A673 (cell line): ENCODE data around the gene NAB2. TPM values are rescaled to one million over a fixed set of nuclear protein-coding genes. Genes with fewer than 3 reads are reported as not detected.

Experiments
- BruUV-seq: library from RNA; stranded (reverse); fragments of 400-500 nt; replicated peaks from 2 replicates; lab custom pipeline; 2021; lab: Mats Ljungman, UMichigan
- CTCF ChIA-PET: fragments of 300-600 bp; sonication (Branson Sonifier 250); formaldehyde crosslinking; loops from one replicate; lab custom pipeline; 2022; ENCODE audit warnings: antibody characterized with exemption; lab: Charles Lee
- POLR2A ChIA-PET: fragments of 300-600 bp; sonication (Branson Sonifier 250); formaldehyde crosslinking; loops from one replicate; lab custom pipeline; 2022; ENCODE audit warnings: antibody characterized with exemption; ENCODE audit not compliant: low non-redundant PET; lab: Charles Lee
- DNase-seq: peaks from one replicate; pipeline ENCODE4 v3.0.0-alpha.2; 2015; ENCODE audit warnings: low spot score
- H3K27ac ChIP-seq: fragments of 200-600 bp; sonication (generic); 2 replicates; pipeline ENCODE4 v1.5.1; 2016; ENCODE audit warnings: mixed run types, low read depth, mild to moderate bottlenecking, mixed read lengths, antibody characterized with exemption, low read length; ENCODE audit not compliant: poor library complexity, severe bottlenecking
- H3K27me3 ChIP-seq: fragments of 200-600 bp; sonication (generic); replicated peaks from 2 replicates; pipeline ENCODE4 v1.6.1; 2017; ENCODE audit warnings: mixed run types, low read depth, mild to moderate bottlenecking, mixed read lengths, antibody characterized with exemption, low read length; ENCODE audit not compliant: insufficient read depth, poor library complexity
- H3K36me3 ChIP-seq: fragments of 200-600 bp; sonication (generic); 2 replicates; pipeline ENCODE4 v1.6.1; 2016; ENCODE audit warnings: mixed run types, mild to moderate bottlenecking, mixed read lengths, antibody characterized with exemption, low read length; ENCODE audit not compliant: insufficient read depth, poor library complexity, severe bottlenecking
- H3K4me1 ChIP-seq: fragments of 200-600 bp; sonication (generic); 2 replicates; pipeline ENCODE4 v1.6.1; 2017; ENCODE audit warnings: mixed run types, mild to moderate bottlenecking, mixed read lengths, antibody characterized with exemption, low read length; ENCODE audit not compliant: insufficient read depth, poor library complexity, severe bottlenecking
- H3K4me3 ChIP-seq: fragments of 200-600 bp; sonication (generic); 2 replicates; pipeline ENCODE4 v1.5.1; 2016; ENCODE audit warnings: low read depth, mixed run types, mild to moderate bottlenecking, mixed read lengths, low read length; ENCODE audit not compliant: poor library complexity, severe bottlenecking
- H3K9me3 ChIP-seq: fragments of 200-600 bp; sonication (generic); 2 replicates; pipeline ENCODE4 v1.6.1; 2016; ENCODE audit warnings: mixed run types, low read depth, mild to moderate bottlenecking, mixed read lengths, antibody characterized with exemption, low read length; ENCODE audit not compliant: poor library complexity, severe bottlenecking
- CTCF ChIP-seq: fragments of 300-800, 200-600 bp; sonication (generic); conservative IDR thresholded peaks from 2 replicates; pipeline ENCODE4 v1.5.1; 2017; ENCODE audit warnings: low read depth, mild to moderate bottlenecking, antibody characterized with exemption, low read length, moderate library complexity, mixed read lengths
- EZH2 ChIP-seq: fragments of 200-600 bp; sonication (generic); IDR thresholded peaks from 2 replicates; pipeline ENCODE4 v1.6.1; 2017; ENCODE audit warnings: borderline replicate concordance, low read depth, mild to moderate bottlenecking, mixed read lengths, antibody characterized with exemption, low read length; ENCODE audit not compliant: poor library complexity, severe bottlenecking
- intact Hi-C: fragments of 100-400 bp; cut with micrococcal nuclease; formaldehyde crosslinking; loops from one replicate; pipeline ENCODE4 v1.10.0; 2022; ENCODE audit not compliant: unreplicated experiment
- total RNA-seq: library from RNA; stranded (reverse); gene quantifications from 2 replicates; pipeline ENCODE4 v1.2.3, GENCODE V29; 2021

NAB2 gene
- total RNA-seq, 1 experiment from 2014 or later = 61.8 TPM

DNA sequence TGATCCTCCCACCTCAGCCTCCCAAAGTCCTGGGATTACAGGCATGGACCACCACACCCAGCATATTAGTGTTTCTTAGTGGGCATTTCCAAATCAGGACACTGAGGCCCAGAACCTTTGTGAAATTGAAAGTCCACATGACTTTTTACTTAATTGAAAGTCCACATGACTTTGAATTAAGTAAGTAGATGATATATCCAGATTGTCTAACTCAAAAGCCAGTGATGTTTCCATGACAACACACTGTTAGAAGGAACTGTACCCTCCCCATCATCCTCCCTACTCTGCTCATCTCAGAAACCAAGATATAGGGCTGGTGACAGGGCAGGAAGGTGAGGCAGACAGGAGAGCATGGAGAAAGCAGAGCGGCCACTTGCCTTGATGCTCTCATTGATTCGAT lies 46.2 kb upstream of the NAB2 start:
- ChIA-PET POLR2A (no interaction called here), CTCF (no interaction called here)
- no peaks in the 10 kb centered on the region for H3K9me3 ChIP-seq
- intact Hi-C loops = no loop called here
- no peak overlapping the region for H3K4me3 ChIP-seq
- DNase-seq = no peak
- H3K36me3 ChIP-seq = no peaks in the 10 kb centered on the region
- TF ChIP-seq CTCF = no peak
- TF ChIP-seq EZH2 = no peak
- BruUV-seq = no TSS peak
- H3K4me1 ChIP-seq = no peaks in the 10 kb centered on the region
- H3K27ac ChIP-seq = no peak overlapping the region
- no peaks in the 10 kb centered on the region for H3K27me3 ChIP-seq

- Histone ChIP-seq H3K9me3 (no peaks in the 10 kb centered on the region), H3K4me1 (no peaks in the 10 kb centered on the region), H3K27me3 (no peaks in the 10 kb centered on the region), H3K4me3 (no peak overlapping the region), H3K27ac (no peak overlapping the region), H3K36me3 (no peaks in the 10 kb centered on the region)
- intact Hi-C loops = no loop called here
- POLR2A ChIA-PET = no interaction called here
- TF ChIP-seq CTCF (no peak), EZH2 (no peak)
- no peak for DNase-seq
- BruUV-seq = no TSS peak
- CTCF ChIA-PET = no interaction called here
Measured at GRCh38 chr12:57044468-57044867, 44.4 kb upstream of the NAB2 start.

GRCh38 chr12:57044889-57045288 lies 44.0 kb upstream of the NAB2 start:
- CTCF ChIA-PET = no interaction called here
- H3K9me3 ChIP-seq = no peaks in the 10 kb centered on the region
- TF ChIP-seq EZH2 = no peak
- TF ChIP-seq CTCF = no peak
- no peak overlapping the region for H3K4me3 ChIP-seq
- H3K27me3 ChIP-seq = no peaks in the 10 kb centered on the region
- H3K36me3 ChIP-seq = no peaks in the 10 kb centered on the region
- BruUV-seq = no TSS peak
- no peak for DNase-seq
- no peak overlapping the region for H3K27ac ChIP-seq
- intact Hi-C loops = no loop called here
- H3K4me1 ChIP-seq = no peaks in the 10 kb centered on the region
- POLR2A ChIA-PET = no interaction called here
